GM23338 (cell line): ENCODE results near the gene ACSL6.

Experiments
- CREB1 ChIP-seq: fragments of 250-450 bp; sonication (Bioruptor Pico); IDR thresholded peaks from 2 replicates; pipeline ENCODE4 v1.5.0; 2020; ENCODE audit warnings: low read depth, mild to moderate bottlenecking, moderate library complexity
- CTCF ChIP-seq, 2 experiments: fragments of 200-600 bp in 1 of 2; sonication (generic) in 1 of 2; conservative IDR thresholded peaks; 2 replicates each; pipeline versions ENCODE4 v1.5.1 to v1.6.1; 2016 to 2017; ENCODE audit warnings: antibody characterized with exemption in 2 of 2, low read depth in 2 of 2, mild to moderate bottlenecking in 2 of 2, moderate library complexity in 1 of 2
- ETS1 ChIP-seq: IDR thresholded peaks from 2 replicates; pipeline ENCODE4 v1.6.1; 2016; ENCODE audit warnings: antibody characterized with exemption
- EZH2 ChIP-seq: fragments of 200-600 bp; sonication (generic); IDR thresholded peaks from one replicate; pipeline ENCODE4 v1.8.0; 2017; ENCODE audit warnings: antibody characterized with exemption, mild to moderate bottlenecking, low read depth; ENCODE audit not compliant: unreplicated experiment
- EZH2phosphoT487 ChIP-seq: fragments of 200-600 bp; sonication (generic); IDR thresholded peaks from one replicate; pipeline ENCODE4 v1.8.1; 2018; ENCODE audit warnings: antibody characterized with exemption; ENCODE audit not compliant: unreplicated experiment
- JUNB ChIP-seq: IDR thresholded peaks from one replicate; pipeline ENCODE4 v1.6.1; 2016; ENCODE audit warnings: antibody characterized with exemption; ENCODE audit not compliant: unreplicated experiment
- POLR2AphosphoS5 ChIP-seq: IDR thresholded peaks from 2 replicates; pipeline ENCODE4 v1.6.1; 2016; ENCODE audit warnings: antibody characterized with exemption, low read depth
- REST ChIP-seq: IDR thresholded peaks from one replicate; pipeline ENCODE4 v1.6.1; 2018; ENCODE audit warnings: antibody characterized with exemption; ENCODE audit not compliant: unreplicated experiment
- STAT1 ChIP-seq: IDR thresholded peaks from one replicate; pipeline ENCODE4 v1.6.1; 2016; ENCODE audit warnings: antibody characterized with exemption; ENCODE audit not compliant: unreplicated experiment
- ZNF114 ChIP-seq: fragments of 250-450 bp; sonication (Bioruptor Pico); IDR thresholded peaks from 2 replicates; pipeline ENCODE4 v1.5.0; 2020; ENCODE audit warnings: mild to moderate bottlenecking, moderate library complexity
- ZNF331 ChIP-seq: fragments of 250-450 bp; sonication (Bioruptor Pico); IDR thresholded peaks from 2 replicates; pipeline ENCODE4 v1.5.0; 2020; ENCODE audit warnings: low read depth, mild to moderate bottlenecking, moderate library complexity
- ZNF462 ChIP-seq: fragments of 250-450 bp; sonication (Bioruptor Pico); IDR thresholded peaks from 2 replicates; pipeline ENCODE4 v1.5.0; 2020; ENCODE audit warnings: mild to moderate bottlenecking, moderate library complexity

GRCh38 chr5:132026516-132027008, 15.1 kb upstream of the ACSL6 start:
- no peak for TF ChIP-seq CTCF (conservative IDR thresholded peaks at IDR 0.05; ENCODE audit: low read depth in 2 of 2)
- TF ChIP-seq EZH2: no peak
- TF ChIP-seq EZH2phosphoT487: no peak
- TF ChIP-seq REST: no peak
- TF ChIP-seq POLR2AphosphoS5: no peak
- TF ChIP-seq STAT1: no peak
- TF ChIP-seq CREB1 (CRISPR knock-in tag): no peak
- no peak for TF ChIP-seq ZNF331 (CRISPR knock-in tag)
- no peak for TF ChIP-seq JUNB
- TF ChIP-seq ETS1: no peak
- no peak for TF ChIP-seq ZNF114 (CRISPR knock-in tag)
- no peak for TF ChIP-seq ZNF462 (CRISPR knock-in tag)
